ENCODE data around the gene TRDN. TPM values are rescaled to one million over a fixed set of nuclear protein-coding genes. Genes with fewer than 3 reads are reported as not detected.
"Not testable (repeated sequence)": the region's sequence is repeated elsewhere in the genome, so short reads cannot be mapped to it uniquely, and the experiment has no call there.

Gene TRDN
- total and polyA plus RNA-seq, 8 donors: 0.08 to 0.21 TPM; not detected in 6

GRCh38 chr6:123233336-123233735 is 403.4 kb downstream of the TRDN start:
- H3K36me3 ChIP-seq: no peaks in the 10 kb centered on the region
- ATAC-seq (no peak), FAIRE-seq (no peak), DNase-seq (no peak)
- no peak for TF ChIP-seq CTCF (IDR thresholded peaks at IDR 0.05)
- H3K4me1 ChIP-seq: no peaks in the 10 kb centered on the region
- no peaks in the 10 kb centered on the region for H3K9me3 ChIP-seq
- no peak overlapping the region for H3K4me3 ChIP-seq
- WGBS, 2 donors: 56 to 58% methylated on average over 4 of the region's 4 CpGs
- intact Hi-C loops (cut with DNase I): no loop called here
- no peak overlapping the region for H3K27ac ChIP-seq
- no peaks in the 10 kb centered on the region for H3K27me3 ChIP-seq

- H3K9me3 ChIP-seq; ATAC-seq; H3K27ac ChIP-seq; FAIRE-seq; DNase-seq; H3K36me3 ChIP-seq; H3K4me3 ChIP-seq; H3K27me3 ChIP-seq; intact Hi-C loops (cut with DNase I); H3K4me1 ChIP-seq: not testable (repeated sequence)
- WGBS, 2 donors: 15 to 22% methylated on average over 2 of the region's 2 CpGs
Observed at GRCh38 chr6:123227789-123228188, 409.0 kb downstream of the TRDN start.

- Histone ChIP-seq H3K27me3 (no peaks in the 10 kb centered on the region), H3K4me3 (no peak overlapping the region), H3K27ac (no peak overlapping the region), H3K36me3 (no peaks in the 10 kb centered on the region), H3K4me1 (no peaks in the 10 kb centered on the region), H3K9me3 (no peaks in the 10 kb centered on the region)
- TF ChIP-seq CTCF (IDR thresholded peaks at IDR 0.05): no peak
- FAIRE-seq (no peak), DNase-seq (no peak), ATAC-seq (no peak)
- WGBS, 2 donors: 42 to 43% methylated on average over 3 of the region's 3 CpGs
- intact Hi-C loops (cut with DNase I): no loop called here
Observed at GRCh38 chr6:123226398-123226797, 410.4 kb downstream of the TRDN start.

- FAIRE-seq (no peak), DNase-seq (no peak), ATAC-seq (no peak)
- no peak overlapping the region for H3K4me3 ChIP-seq
- H3K27ac ChIP-seq: no peak overlapping the region
- no peaks in the 10 kb centered on the region for H3K36me3 ChIP-seq
- no peaks in the 10 kb centered on the region for H3K27me3 ChIP-seq
- TF ChIP-seq CTCF (IDR thresholded peaks at IDR 0.05): no peak
- intact Hi-C loops (cut with DNase I): no loop called here
- H3K9me3 ChIP-seq: no peaks in the 10 kb centered on the region
- H3K4me1 ChIP-seq: no peaks in the 10 kb centered on the region
Observed at GRCh38 chr6:123224077-123224476, 412.7 kb downstream of the TRDN start.

GRCh38 chr6:123223461-123223860 is 413.3 kb downstream of the TRDN start:
- Histone ChIP-seq H3K27me3 (no peaks in the 10 kb centered on the region), H3K4me1 (no peaks in the 10 kb centered on the region), H3K9me3 (no peaks in the 10 kb centered on the region), H3K4me3 (no peak overlapping the region), H3K36me3 (no peaks in the 10 kb centered on the region), H3K27ac (no peak overlapping the region)
- no peak for TF ChIP-seq CTCF (IDR thresholded peaks at IDR 0.05)
- no peak for ATAC-seq
- no peak for FAIRE-seq
- intact Hi-C loops (cut with DNase I): no loop called here
- no peak for DNase-seq
- WGBS, 2 donors: 71% methylated on average over 2 of the region's 2 CpGs

GRCh38 chr6:123215211-123215610 is 421.5 kb downstream of the TRDN start:
- Histone ChIP-seq H3K4me1 (no peaks in the 10 kb centered on the region), H3K4me3 (no peak overlapping the region), H3K9me3 (no peaks in the 10 kb centered on the region), H3K27ac (no peak overlapping the region), H3K27me3 (no peaks in the 10 kb centered on the region), H3K36me3 (no peaks in the 10 kb centered on the region)
- no peak for TF ChIP-seq CTCF (IDR thresholded peaks at IDR 0.05)
- intact Hi-C loops (cut with DNase I): no loop called here
- DNase-seq (no peak), FAIRE-seq (no peak), ATAC-seq (no peak)
- WGBS, 2 donors: 67 to 71% methylated on average over 4 of the region's 4 CpGs
